PFSK-1 (cell line): ENCODE measurements around the gene PRKN.

Experiments
- POLR2AphosphoS5 ChIP-seq: IDR thresholded peaks from 2 replicates; pipeline ENCODE4 v1.6.1; 2012; ENCODE audit warnings: low read depth, mild to moderate bottlenecking, control low read depth, low read length, moderate library complexity
- SIN3A ChIP-seq: IDR thresholded peaks from 2 replicates; pipeline ENCODE4 v1.6.1; 2012; ENCODE audit warnings: mild to moderate bottlenecking, low read length, moderate library complexity, borderline replicate concordance; ENCODE audit not compliant: insufficient read depth
- TF ChIP-seq, protein P1 (sequence below), 2 experiments: IDR thresholded peaks; 2 replicates each; pipeline versions ENCODE4 v1.6.1 to v1.8.0; 2011 to 2012; ENCODE audit warnings: low read depth in 2 of 2, low read length in 2 of 2, control low read depth in 1 of 2, inconsistent platforms in 1 of 2, mild to moderate bottlenecking in 1 of 2, moderate library complexity in 1 of 2; ENCODE audit not compliant: insufficient read depth in 1 of 2

DNA sequence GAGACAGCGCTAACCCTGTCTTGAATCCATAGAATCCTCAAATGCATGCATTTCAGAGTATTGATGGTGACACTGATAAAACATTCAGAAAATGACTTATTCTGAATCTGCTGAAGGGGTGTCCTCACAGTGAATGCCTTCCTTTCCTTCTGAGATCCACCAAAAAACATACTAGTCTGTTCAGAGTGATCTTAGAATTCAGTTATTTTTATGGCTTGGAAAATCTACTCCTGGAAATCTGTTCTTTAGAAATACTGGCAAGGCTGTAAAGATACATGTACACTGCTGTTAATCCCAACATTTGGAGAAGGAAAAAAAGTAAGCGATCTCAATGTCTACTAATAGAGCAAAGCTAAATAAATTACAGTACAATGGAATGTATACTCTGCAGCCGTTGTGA is 781.1 kb downstream of the PRKN start:
- TF ChIP-seq POLR2AphosphoS5 (no peak), SIN3A (no peak)
- TF ChIP-seq, protein P1, sequence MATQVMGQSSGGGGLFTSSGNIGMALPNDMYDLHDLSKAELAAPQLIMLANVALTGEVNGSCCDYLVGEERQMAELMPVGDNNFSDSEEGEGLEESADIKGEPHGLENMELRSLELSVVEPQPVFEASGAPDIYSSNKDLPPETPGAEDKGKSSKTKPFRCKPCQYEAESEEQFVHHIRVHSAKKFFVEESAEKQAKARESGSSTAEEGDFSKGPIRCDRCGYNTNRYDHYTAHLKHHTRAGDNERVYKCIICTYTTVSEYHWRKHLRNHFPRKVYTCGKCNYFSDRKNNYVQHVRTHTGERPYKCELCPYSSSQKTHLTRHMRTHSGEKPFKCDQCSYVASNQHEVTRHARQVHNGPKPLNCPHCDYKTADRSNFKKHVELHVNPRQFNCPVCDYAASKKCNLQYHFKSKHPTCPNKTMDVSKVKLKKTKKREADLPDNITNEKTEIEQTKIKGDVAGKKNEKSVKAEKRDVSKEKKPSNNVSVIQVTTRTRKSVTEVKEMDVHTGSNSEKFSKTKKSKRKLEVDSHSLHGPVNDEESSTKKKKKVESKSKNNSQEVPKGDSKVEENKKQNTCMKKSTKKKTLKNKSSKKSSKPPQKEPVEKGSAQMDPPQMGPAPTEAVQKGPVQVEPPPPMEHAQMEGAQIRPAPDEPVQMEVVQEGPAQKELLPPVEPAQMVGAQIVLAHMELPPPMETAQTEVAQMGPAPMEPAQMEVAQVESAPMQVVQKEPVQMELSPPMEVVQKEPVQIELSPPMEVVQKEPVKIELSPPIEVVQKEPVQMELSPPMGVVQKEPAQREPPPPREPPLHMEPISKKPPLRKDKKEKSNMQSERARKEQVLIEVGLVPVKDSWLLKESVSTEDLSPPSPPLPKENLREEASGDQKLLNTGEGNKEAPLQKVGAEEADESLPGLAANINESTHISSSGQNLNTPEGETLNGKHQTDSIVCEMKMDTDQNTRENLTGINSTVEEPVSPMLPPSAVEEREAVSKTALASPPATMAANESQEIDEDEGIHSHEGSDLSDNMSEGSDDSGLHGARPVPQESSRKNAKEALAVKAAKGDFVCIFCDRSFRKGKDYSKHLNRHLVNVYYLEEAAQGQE (IDR thresholded peaks at IDR 0.05; ENCODE audit: insufficient read depth in 1 of 2, low read depth in 2 of 2, low read length in 2 of 2), result no peak
